Stomach (tissue), 4 donors: Measurements from ENCODE around the gene EGFL8.

Experiments used
- EP300 ChIP-seq: sonication (generic); formaldehyde crosslinking; IDR thresholded peaks from one replicate; pipeline ENCODE4 v1.6.1; 2017; ENCODE audit warnings: antibody characterized with exemption
- POLR2A ChIP-seq, 4 donors: fragments of 450-650 bp; IDR thresholded peaks; one replicate each; pipeline ENCODE4 v1.6.1; 2016; ENCODE audit warnings: antibody characterized with exemption in 4 of 4, control low read depth in 2 of 4, mild to moderate bottlenecking in 1 of 4, moderate library complexity in 1 of 4
- TF ChIP-seq, protein P1 (sequence below), 7 experiments: fragments of 450-650 bp in 4 of 7; fragments of 200-600 bp in 3 of 7; sonication (generic) in 3 of 7; IDR thresholded peaks; one replicate each; pipeline ENCODE4 v1.5.1; 2016 to 2019; ENCODE audit warnings: antibody characterized with exemption in 7 of 7, control low read depth in 2 of 7, mild to moderate bottlenecking in 1 of 7

DNA sequence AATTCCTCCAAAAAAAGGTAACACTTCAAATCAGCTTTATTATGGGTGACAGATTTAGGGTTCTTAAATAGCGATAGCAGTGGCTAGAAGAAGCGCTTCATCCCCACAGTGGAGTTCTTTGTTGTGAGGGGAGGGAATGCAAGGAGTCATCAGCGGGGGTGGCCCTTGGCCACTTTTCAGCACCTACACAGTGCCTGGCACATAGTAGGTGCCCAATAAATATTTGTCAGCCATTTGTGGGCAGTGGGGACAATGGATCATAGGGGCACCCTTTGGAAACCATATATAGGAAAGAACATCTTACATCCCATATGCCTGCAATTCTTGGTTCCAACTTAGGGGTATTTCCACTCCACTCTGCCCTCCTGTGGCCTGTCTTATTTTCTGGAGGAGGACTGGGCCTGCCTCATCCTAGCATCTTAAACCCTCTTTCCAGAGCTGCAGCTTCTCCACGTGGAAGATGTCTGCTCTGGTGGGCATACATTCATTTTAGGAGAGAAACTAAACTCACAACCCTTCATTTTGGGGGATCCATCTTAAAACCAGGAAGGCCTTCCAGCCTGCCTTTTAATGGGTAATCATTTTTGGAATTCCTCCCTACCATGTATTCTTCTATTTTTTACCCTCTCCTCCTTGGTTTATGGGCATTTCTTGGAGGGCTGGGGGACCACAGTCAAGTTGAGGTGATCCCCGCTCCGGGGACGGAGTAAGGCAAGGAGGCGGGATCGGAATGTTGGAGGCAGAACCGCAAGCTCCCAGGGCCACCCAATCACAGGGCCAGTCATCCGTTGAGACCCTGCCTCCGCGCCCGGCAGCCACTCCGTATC, 30.6 kb downstream of the EGFL8 start:
- TF ChIP-seq POLR2A (IDR thresholded peaks at IDR 0.05) (peak in 2 of 4 donors; percentile 57 to 82), EP300 (no peak)
- TF ChIP-seq, protein P1, sequence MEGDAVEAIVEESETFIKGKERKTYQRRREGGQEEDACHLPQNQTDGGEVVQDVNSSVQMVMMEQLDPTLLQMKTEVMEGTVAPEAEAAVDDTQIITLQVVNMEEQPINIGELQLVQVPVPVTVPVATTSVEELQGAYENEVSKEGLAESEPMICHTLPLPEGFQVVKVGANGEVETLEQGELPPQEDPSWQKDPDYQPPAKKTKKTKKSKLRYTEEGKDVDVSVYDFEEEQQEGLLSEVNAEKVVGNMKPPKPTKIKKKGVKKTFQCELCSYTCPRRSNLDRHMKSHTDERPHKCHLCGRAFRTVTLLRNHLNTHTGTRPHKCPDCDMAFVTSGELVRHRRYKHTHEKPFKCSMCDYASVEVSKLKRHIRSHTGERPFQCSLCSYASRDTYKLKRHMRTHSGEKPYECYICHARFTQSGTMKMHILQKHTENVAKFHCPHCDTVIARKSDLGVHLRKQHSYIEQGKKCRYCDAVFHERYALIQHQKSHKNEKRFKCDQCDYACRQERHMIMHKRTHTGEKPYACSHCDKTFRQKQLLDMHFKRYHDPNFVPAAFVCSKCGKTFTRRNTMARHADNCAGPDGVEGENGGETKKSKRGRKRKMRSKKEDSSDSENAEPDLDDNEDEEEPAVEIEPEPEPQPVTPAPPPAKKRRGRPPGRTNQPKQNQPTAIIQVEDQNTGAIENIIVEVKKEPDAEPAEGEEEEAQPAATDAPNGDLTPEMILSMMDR (IDR thresholded peaks at IDR 0.05): peak in 3 of 7 experiments; percentile 13 to 61 (median 30)
